SU-DHL-6 (cell line): ENCODE results near the gene C4BPB.

Source experiments
- H2AFZ ChIP-seq: fragments of 200-600 bp; sonication (generic); 2 replicates; pipeline ENCODE4 v1.6.1; 2014; ENCODE audit warnings: low read depth, mild to moderate bottlenecking, moderate library complexity, mixed read lengths, antibody characterized with exemption, low read length; ENCODE audit not compliant: severe bottlenecking
- H3F3A ChIP-seq: fragments of 200-600 bp; shearing (Covaris generic); 2 replicates; pipeline ENCODE4 v1.6.0; 2016; ENCODE audit warnings: antibody characterized with exemption, mild to moderate bottlenecking; ENCODE audit not compliant: insufficient read depth
- H3K27ac ChIP-seq: fragments of 200-600 bp; sonication (generic); 2 replicates; pipeline ENCODE4 v1.5.1; 2016; ENCODE audit warnings: low read depth, mild to moderate bottlenecking, low read length, moderate library complexity, mixed read lengths
- H3K27me3 ChIP-seq: fragments of 200-600 bp; sonication (generic), shearing (Covaris generic); 2 replicates; pipeline ENCODE4 v1.6.0; 2014; ENCODE audit warnings: mild to moderate bottlenecking, low read length
- H3K36me3 ChIP-seq: fragments of 200-600 bp; sonication (generic); 2 replicates; pipeline ENCODE4 v1.6.1; 2014; ENCODE audit warnings: mild to moderate bottlenecking, low read length, mixed read lengths
- H3K4me2 ChIP-seq: fragments of 300-600, 200-600 bp; shearing (Covaris generic), sonication (generic); 2 replicates; pipeline ENCODE4 v1.6.0; 2014; ENCODE audit warnings: low read length, low read depth, mild to moderate bottlenecking; ENCODE audit not compliant: poor library complexity, severe bottlenecking
- H3K4me3 ChIP-seq: fragments of 200-600 bp; sonication (generic); 2 replicates; pipeline ENCODE4 v1.5.1; 2014; ENCODE audit warnings: antibody characterized with exemption, low read length, mild to moderate bottlenecking, mixed read lengths; ENCODE audit not compliant: insufficient read depth, poor library complexity, severe bottlenecking
- H3K79me2 ChIP-seq: fragments of 200-600 bp; sonication (generic); 2 replicates; pipeline ENCODE4 v1.6.1; 2014; ENCODE audit warnings: mild to moderate bottlenecking, low read length, moderate library complexity; ENCODE audit not compliant: insufficient read depth
- H3K9ac ChIP-seq: fragments of 200-600 bp; sonication (generic); 2 replicates; pipeline ENCODE4 v1.7.0; 2014; ENCODE audit warnings: mild to moderate bottlenecking, low read length
- H3K9me2 ChIP-seq: fragments of 200-600 bp; sonication (generic); replicated peaks from 2 replicates; pipeline ENCODE4 v1.6.1; 2014; ENCODE audit warnings: low read length; ENCODE audit not compliant: insufficient read depth
- H3K9me3 ChIP-seq: fragments of 200-600 bp; sonication (generic); 2 replicates; pipeline ENCODE4 v1.6.1; 2014; ENCODE audit warnings: low read length, mixed read lengths; ENCODE audit not compliant: insufficient read depth
- H4K20me1 ChIP-seq: fragments of 200-600 bp; sonication (generic); 2 replicates; pipeline ENCODE4 v1.6.1; 2014; ENCODE audit warnings: low read depth, mild to moderate bottlenecking, antibody characterized with exemption, low read length, moderate library complexity, mixed read lengths
- CTCF ChIP-seq: fragments of 200-600 bp; sonication (generic); IDR thresholded peaks from one replicate; pipeline ENCODE4 v1.5.1; 2017; ENCODE audit warnings: antibody characterized with exemption, mild to moderate bottlenecking, low read length, moderate library complexity; ENCODE audit not compliant: insufficient read depth, poor library complexity, severe bottlenecking
- EZH2phosphoT487 ChIP-seq: fragments of 200-600 bp; sonication (generic), shearing (Covaris generic); conservative IDR thresholded peaks from 2 replicates; pipeline ENCODE4 v1.6.1; 2018; ENCODE audit warnings: mild to moderate bottlenecking, antibody characterized with exemption, low read length, moderate library complexity, mixed read lengths

Gene C4BPB

GRCh38 chr1:207079706-207080241 lies 8.9 kb upstream of the C4BPB start:
- Histone ChIP-seq H3K9me2 (no peaks in the 10 kb centered on the region), H3K4me2 (no peak overlapping the region), H3K79me2 (no peaks in the 10 kb centered on the region), H3F3A (no peaks in the 10 kb centered on the region), H4K20me1 (no peaks in the 10 kb centered on the region), H3K27ac (no peak overlapping the region), H3K36me3 (no peaks in the 10 kb centered on the region), H3K9me3 (no peaks in the 10 kb centered on the region), H3K27me3 (no peaks in the 10 kb centered on the region), H3K4me3 (no peak overlapping the region), H3K9ac (no peak overlapping the region), H2AFZ (no peak overlapping the region)
- no peak for TF ChIP-seq EZH2phosphoT487
- no peak for TF ChIP-seq CTCF

- H3K4me2 ChIP-seq = no peak overlapping the region
- H2AFZ ChIP-seq = no peak overlapping the region
- H3K9me3 ChIP-seq = no peaks in the 10 kb centered on the region
- no peak overlapping the region for H3K27ac ChIP-seq
- no peaks in the 10 kb centered on the region for H4K20me1 ChIP-seq
- no peak for TF ChIP-seq CTCF
- no peak for TF ChIP-seq EZH2phosphoT487
- H3F3A ChIP-seq = no peaks in the 10 kb centered on the region
- H3K36me3 ChIP-seq = no peaks in the 10 kb centered on the region
- H3K79me2 ChIP-seq = no peaks in the 10 kb centered on the region
- H3K9me2 ChIP-seq = no peaks in the 10 kb centered on the region
- no peak overlapping the region for H3K4me3 ChIP-seq
- H3K9ac ChIP-seq = no peak overlapping the region
- H3K27me3 ChIP-seq = no peaks in the 10 kb centered on the region
These were observed 7.6 kb upstream of the C4BPB start for GRCh38 chr1:207081088-207081487.

- no peaks in the 10 kb centered on the region for H3K9me2 ChIP-seq
- no peaks in the 10 kb centered on the region for H3F3A ChIP-seq
- no peak overlapping the region for H3K4me3 ChIP-seq
- TF ChIP-seq CTCF (no peak), EZH2phosphoT487 (no peak)
- H3K9ac ChIP-seq = no peak overlapping the region
- no peak overlapping the region for H3K27ac ChIP-seq
- H3K36me3 ChIP-seq = no peaks in the 10 kb centered on the region
- H2AFZ ChIP-seq = no peak overlapping the region
- H3K27me3 ChIP-seq = no peaks in the 10 kb centered on the region
- H3K79me2 ChIP-seq = no peaks in the 10 kb centered on the region
- no peak overlapping the region for H3K4me2 ChIP-seq
- H4K20me1 ChIP-seq = no peaks in the 10 kb centered on the region
- H3K9me3 ChIP-seq = no peaks in the 10 kb centered on the region
These were observed 6.9 kb upstream of the C4BPB start for GRCh38 chr1:207081806-207082205.
